GM12865 (cell line): ENCODE measurements around the gene ACSL3.

Experiments
- DNase-seq: peaks from one replicate; pipeline ENCODE4 v3.0.0; 2010; ENCODE audit warnings: low read depth
- H3K4me3 ChIP-seq: 2 replicates; pipeline ENCODE4 v1.5.1; 2011; ENCODE audit warnings: mild to moderate bottlenecking, low read depth, low read length, control low read depth
- TF ChIP-seq, protein P1 (sequence below): IDR thresholded peaks from 2 replicates; pipeline ENCODE4 v1.5.1; 2011; ENCODE audit warnings: low read length, control low read depth, low read depth, inconsistent platforms; ENCODE audit not compliant: insufficient read depth; ENCODE audit errors: missing control alignments

The ACSL3 gene

DNA sequence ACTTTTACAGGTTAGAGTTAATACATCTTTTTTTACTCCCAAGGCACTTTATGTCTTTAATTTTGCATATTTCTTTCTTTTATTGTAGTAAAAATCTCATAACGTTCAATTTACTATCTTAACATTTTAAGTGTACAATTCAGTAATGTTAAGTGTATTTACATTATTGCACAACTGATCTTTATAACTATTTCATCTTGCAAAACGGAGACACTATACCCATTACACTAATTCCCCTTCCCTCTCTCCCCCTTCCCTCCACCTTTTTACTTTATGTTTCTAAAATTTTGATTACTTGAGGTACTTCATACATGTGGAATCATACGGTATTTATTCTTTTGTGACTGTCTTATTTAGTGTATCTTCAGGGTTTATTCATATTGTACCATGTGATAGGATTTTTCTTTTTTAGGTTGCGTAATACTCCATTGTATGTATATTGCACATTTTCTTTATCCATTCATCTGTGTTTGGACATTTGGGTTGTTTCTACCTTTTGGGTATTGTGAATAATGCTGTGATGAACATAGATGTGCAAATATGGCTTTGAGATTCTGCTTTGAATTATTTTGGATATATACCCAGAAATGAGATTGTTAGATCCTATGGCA, 75.0 kb downstream of the ACSL3 start:
- no peak for DNase-seq
- H3K4me3 ChIP-seq: no peak overlapping the region
- TF ChIP-seq, protein P1, sequence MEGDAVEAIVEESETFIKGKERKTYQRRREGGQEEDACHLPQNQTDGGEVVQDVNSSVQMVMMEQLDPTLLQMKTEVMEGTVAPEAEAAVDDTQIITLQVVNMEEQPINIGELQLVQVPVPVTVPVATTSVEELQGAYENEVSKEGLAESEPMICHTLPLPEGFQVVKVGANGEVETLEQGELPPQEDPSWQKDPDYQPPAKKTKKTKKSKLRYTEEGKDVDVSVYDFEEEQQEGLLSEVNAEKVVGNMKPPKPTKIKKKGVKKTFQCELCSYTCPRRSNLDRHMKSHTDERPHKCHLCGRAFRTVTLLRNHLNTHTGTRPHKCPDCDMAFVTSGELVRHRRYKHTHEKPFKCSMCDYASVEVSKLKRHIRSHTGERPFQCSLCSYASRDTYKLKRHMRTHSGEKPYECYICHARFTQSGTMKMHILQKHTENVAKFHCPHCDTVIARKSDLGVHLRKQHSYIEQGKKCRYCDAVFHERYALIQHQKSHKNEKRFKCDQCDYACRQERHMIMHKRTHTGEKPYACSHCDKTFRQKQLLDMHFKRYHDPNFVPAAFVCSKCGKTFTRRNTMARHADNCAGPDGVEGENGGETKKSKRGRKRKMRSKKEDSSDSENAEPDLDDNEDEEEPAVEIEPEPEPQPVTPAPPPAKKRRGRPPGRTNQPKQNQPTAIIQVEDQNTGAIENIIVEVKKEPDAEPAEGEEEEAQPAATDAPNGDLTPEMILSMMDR: no peak

DNA sequence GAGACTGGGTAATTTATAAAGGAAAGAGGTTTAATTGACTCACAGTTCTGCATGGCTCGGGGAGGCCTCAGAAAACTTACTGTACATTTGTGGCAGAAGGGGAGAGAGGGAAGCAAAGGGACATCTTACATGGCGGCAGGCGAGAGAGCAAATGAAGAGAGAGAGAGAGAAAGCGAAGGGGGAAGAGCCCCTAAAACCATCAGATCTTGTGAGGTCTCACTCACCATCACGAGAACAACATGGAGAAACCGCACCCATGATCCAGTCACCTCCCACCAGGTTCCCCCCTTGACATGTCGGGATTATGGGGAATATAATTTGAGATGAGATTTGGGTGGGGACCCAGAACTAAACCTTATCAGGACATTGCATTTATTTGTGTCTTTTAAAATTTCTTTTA, 75.9 kb downstream of the ACSL3 start:
- TF ChIP-seq, protein P1: no peak
- no peak overlapping the region for H3K4me3 ChIP-seq
- DNase-seq: no peak

DNA sequence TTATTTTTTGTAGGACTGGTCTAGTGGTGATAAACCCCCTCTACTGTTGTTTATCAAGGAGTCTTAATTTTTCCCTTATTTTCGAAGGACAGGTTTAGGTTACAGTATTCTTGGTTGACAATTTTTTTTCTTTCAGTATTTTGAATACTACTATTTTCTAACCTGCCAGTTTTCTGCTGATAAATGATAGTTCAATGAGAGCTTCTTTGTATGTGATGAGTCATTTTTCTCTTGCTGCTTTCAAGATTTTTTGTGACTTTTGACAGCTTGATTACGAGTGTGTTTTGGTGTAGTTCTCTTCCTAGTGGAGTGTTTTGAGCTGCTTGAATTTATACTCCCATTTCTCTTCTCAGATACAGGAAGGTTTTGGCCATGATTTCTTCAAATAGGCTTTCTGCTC, 77.5 kb downstream of the ACSL3 start:
- no peak for DNase-seq
- TF ChIP-seq, protein P1: no peak
- no peak overlapping the region for H3K4me3 ChIP-seq

DNA sequence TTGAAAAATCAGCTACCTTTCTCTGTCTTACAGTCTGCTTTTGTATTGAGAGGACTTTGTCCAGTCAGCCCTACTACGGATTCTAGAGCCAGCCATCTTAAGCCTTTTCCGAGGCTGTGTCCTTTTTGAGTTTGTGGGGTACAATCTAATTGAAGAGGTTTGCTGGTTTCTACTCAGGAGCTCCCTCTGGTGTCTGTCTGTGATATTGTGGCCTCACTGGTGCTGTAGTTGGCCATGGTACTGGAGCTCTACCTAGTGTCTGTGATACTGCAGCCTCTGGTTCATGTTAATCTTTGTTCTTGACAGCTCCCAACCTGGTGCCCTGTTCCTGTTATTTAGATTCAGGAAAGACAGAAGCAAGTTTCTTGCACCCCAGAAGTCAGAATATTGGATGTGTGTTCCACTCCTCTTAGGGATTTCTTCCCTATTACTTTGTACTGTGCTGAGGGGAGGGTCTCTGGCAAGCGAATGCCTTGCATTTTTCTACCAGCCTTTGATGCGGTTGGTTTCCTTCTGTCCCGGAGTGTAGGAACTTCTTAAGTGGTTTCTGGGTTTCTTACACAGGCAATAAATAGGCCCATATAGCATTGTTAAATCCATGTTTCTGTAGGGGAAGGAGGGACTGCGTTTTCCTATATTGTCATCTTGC, 78.5 kb downstream of the ACSL3 start:
- DNase-seq: peak; percentile 84
- TF ChIP-seq, protein P1: peak; percentile 77
- H3K4me3 ChIP-seq: no peak overlapping the region

DNA sequence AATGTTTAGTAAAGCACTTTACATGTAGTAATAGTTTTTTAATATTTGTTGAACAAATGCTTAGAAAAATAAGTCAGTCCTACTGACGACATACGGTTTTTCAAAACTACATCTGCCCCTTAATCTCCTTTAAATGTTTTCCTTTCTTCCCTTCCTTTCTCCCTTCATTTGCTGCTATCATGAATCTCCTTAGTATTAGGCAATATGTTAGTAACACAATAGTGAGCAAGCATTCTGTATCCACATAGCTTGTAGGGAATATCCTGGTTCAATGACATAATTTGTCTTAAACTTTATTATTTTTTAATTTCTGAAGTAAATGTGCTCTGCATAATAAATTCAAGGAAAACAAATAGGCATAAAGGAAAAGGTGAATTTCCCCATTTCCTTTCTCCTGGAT, 79.1 kb downstream of the ACSL3 start:
- DNase-seq: no peak
- no peak overlapping the region for H3K4me3 ChIP-seq
- TF ChIP-seq, protein P1: no peak

DNA sequence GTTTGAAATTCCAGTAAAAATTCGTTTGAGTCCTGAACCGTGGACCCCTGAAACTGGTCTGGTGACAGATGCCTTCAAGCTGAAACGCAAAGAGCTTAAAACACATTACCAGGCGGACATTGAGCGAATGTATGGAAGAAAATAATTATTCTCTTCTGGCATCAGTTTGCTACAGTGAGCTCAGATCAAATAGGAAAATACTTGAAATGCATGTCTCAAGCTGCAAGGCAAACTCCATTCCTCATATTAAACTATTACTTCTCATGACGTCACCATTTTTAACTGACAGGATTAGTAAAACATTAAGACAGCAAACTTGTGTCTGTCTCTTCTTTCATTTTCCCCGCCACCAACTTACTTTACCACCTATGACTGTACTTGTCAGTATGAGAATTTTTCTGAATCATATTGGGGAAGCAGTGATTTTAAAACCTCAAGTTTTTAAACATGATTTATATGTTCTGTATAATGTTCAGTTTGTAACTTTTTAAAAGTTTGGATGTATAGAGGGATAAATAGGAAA, 80.7 kb downstream of the ACSL3 start:
- DNase-seq: no peak
- no peak overlapping the region for H3K4me3 ChIP-seq
- TF ChIP-seq, protein P1: no peak

DNA sequence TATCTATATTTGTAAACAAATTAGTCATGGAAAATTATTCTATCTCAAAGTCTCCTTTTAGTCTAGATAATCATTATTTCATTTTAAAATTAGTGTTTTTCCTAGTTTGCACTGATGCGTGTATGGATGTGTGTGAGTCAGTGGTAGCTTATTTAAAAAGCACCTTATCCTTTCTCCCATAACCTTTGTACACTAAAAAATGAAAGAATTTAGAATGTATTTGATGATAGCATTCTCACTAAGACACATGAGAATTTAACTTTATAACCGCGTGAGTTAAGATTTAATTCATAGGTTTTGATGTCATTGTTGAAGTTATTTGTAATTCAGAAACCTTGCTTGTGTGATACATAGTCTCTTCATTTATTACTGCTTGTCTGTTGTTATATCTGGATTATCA, 81.7 kb downstream of the ACSL3 start:
- DNase-seq: no peak
- H3K4me3 ChIP-seq: no peak overlapping the region
- TF ChIP-seq, protein P1: no peak
